Kidney glomerular epithelial cell (primary cell): Measurements from ENCODE around the gene ADAMTS8.

ENCODE experiments used
- DNase-seq: peaks from one replicate; lab custom pipeline; 2025; lab: John Stamatoyannopoulos, UW

The ADAMTS8 gene

GRCh38 chr11:130462931-130463330 is 34.5 kb upstream of the ADAMTS8 start:
- no peak for DNase-seq

DNA sequence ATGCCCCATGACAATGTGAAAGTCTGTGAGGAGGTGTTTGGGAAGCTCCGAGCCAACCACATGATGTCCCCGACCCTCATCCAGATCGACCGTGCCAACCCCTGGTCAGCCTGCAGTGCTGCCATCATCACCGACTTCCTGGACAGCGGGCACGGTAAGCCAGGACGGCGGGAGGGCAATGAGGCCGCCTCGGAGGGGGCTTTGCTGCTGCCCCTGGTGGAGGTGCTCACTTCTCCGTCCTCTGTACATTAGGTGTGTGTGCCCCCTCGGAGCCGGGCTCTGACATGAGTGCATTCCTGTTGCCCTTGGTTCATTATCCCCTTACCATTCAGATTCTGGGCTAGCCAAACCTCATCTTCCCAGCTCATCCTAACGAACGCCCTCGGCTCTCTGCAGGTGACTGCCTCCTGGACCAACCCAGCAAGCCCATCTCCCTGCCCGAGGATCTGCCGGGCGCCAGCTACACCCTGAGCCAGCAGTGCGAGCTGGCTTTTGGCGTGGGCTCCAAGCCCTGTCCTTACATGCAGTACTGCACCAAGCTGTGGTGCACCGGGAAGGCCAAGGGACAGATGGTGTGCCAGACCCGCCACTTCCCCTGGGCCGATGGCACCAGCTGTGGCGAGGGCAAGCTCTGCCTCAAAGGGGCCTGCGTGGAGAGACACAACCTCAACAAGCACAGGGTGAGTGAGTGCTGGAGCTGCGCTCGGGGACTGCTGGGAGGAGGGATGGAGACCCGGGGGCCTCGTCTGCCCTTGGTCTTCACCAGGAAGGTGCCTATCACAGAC is 33.9 kb upstream of the ADAMTS8 start:
- no peak for DNase-seq

DNA sequence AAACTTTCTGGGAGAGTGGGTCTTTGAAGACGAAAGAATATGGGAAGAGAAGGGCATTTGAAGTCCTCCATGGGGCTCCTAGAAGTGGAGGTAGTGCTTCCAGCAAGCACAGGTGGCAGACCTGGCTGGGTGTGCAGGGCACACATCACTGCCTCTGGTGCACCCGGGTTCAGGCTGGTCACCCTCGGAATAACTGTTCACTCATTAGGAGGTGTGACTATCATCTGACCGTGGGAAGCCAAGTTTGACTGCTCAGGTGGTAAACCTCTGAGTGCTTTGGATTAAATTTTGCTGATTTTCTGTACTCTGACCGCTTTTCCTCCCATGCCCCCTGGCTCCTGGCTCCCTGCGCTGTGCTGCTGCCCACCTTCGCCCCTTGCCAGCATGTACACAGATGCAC is 31.1 kb upstream of the ADAMTS8 start:
- DNase-seq = no peak

- no peak for DNase-seq
These were observed 30.0 kb upstream of the ADAMTS8 start for GRCh38 chr11:130458410-130458729.

GRCh38 chr11:130457623-130458409 is 29.4 kb upstream of the ADAMTS8 start:
- no peak for DNase-seq

- DNase-seq = no peak
These were observed 27.9 kb upstream of the ADAMTS8 start for GRCh38 chr11:130456286-130456685.

GRCh38 chr11:130455483-130456127 is 27.2 kb upstream of the ADAMTS8 start:
- peak; percentile 15 for DNase-seq

- DNase-seq = peak; percentile 66
These were observed 26.3 kb upstream of the ADAMTS8 start for GRCh38 chr11:130454491-130455252.

GRCh38 chr11:130452940-130453339 is 24.5 kb upstream of the ADAMTS8 start:
- no peak for DNase-seq

DNA sequence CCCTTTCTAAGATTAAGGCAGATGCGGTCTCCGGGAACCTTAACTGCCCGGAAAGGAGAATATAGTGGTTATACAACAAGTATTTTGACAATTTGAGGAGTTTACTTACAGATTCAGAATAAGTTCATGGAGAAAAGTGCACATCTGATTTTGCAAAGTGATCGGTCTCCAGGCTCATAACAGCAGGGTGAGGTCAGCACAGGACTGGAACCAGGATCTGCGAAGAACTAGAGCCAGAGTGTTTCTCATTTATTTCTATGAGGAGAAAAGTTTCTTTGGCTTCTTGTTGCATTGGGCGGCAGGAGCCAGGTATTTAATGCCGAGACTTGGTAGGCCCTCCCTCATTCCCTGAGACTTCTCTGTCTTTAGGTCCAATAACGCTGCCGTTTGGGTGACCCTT is 23.8 kb upstream of the ADAMTS8 start:
- DNase-seq = no peak

DNA sequence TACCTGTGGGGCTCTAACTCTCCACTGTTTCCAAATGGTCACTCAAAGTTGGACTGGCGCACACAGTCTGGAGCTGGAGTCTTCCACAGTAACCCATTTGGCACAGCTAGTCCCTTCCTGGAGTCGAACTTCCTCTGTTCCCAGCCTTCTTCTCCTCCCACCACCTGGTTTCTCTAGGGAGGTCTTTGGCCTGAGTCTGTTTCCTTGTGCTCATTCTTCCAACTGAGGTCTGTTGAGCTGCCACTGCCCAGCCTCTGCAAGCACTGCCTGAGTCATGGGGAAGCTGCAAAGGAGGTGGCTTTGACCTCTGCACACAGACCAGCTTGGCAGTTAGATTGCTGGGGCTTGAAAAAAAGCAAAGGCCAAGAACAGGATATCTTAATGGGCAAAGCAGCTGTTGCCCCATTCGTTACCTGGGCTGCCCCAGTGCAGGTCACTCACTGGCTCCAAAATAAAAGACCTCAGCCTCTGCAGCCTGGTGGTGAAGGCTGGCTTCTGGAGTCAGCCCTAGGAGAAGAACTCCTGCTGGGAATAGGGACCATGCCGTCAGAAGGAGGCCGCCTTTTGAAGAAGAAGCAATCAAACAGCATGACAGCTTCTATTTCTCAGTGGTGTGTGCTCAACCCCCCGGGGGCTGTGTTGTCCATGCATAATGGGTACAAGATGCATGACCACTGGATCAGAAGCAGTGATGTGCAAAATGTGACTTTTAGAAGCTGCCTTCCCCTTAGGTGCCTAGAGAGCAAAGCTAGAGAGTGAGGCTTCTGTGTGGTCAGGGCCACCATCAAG is 23.0 kb upstream of the ADAMTS8 start:
- peak; percentile 53 for DNase-seq

DNA sequence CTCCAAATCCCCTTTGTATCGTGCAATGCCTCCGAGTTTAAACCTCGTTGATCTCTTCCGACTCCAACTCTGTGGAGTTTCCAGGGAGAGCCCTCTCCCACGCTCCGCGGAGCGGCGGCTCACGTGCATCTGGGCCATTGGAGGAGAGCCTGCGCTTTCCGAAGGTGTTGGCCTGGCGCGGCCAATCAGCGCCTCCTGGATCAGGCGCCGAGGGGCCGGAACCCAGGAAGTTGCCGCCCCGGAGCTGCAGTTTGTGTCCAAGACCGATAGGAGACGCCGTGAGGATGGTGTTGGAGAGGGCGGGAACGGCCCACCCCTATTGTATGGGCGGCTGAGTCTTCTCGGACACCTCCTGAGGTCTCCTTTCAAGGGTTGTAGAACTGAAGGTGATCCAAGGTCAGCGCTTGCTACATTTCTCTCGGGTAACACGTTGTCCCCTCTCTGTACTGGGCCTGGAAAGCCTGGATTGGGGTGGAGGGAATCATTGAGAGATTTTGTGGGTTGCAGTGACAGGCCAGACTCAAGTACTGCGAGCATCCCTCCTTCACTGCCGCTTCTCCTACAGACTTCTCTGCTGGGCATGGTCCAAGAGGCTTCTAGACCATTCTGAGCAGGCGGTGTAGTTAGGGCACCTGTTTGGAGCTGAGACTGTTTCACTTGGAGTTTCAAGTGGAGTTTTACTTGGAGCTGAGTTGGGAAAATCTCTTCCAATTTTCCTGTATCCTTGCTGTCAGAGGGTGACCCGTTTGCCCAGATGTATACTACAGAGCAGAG is 21.8 kb upstream of the ADAMTS8 start:
- peak; percentile 90 for DNase-seq

DNA sequence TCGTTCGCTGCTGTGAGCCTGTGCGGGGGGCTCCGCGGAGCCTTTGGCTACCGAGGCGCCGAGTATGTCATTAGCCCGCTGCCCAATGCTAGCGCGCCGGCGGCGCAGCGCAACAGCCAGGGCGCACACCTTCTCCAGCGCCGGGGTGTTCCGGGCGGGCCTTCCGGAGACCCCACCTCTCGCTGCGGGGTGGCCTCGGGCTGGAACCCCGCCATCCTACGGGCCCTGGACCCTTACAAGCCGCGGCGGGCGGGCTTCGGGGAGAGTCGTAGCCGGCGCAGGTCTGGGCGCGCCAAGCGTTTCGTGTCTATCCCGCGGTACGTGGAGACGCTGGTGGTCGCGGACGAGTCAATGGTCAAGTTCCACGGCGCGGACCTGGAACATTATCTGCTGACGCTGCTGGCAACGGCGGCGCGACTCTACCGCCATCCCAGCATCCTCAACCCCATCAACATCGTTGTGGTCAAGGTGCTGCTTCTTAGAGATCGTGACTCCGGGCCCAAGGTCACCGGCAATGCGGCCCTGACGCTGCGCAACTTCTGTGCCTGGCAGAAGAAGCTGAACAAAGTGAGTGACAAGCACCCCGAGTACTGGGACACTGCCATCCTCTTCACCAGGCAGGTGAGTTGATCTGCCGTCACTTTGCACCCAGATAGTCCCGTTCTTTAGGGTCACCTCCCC is 21.0 kb upstream of the ADAMTS8 start:
- no peak for DNase-seq

DNA sequence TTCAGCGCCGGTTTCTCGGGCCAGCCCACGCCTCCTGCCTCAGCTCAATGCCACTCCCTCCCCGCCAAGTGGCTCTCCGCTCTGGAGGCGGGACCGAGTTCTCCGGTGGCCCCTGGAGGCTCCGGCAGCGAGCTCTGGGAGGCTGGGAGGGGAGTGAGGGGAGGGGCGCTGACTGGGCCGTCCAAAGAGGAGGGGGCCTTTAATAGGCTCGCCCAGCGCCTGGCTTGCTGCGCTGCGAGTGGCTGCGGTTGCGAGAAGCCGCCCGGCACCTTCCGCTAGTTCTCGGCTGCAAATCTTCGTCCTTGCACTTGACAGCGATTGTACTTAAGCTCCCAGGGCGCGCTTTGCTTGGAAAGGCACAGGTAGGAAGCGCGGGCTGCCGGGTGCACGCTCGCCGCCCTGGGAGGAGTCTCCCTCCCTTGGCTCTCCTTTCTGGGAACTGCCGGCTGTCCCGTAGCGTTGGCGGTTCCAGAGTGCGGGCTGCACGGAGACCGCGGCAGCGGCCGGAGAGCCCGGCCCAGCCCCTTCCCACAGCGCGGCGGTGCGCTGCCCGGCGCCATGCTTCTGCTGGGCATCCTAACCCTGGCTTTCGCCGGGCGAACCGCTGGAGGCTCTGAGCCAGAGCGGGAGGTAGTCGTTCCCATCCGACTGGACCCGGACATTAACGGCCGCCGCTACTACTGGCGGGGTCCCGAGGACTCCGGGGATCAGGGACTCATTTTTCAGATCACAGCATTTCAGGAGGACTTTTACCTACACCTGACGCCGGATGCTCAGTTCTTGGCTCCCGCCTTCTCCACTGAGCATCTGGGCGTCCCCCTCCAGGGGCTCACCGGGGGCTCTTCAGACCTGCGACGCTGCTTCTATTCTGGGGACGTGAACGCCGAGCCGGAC is 20.3 kb upstream of the ADAMTS8 start, which contains the start of gene ADAMTS15:
TSS of gene ADAMTS15 (plus strand) at position 230 of the 894 bp plus-strand sequence. CDS start at position 559, 329 bp downstream.
- DNase-seq = peak; percentile 79

DNA sequence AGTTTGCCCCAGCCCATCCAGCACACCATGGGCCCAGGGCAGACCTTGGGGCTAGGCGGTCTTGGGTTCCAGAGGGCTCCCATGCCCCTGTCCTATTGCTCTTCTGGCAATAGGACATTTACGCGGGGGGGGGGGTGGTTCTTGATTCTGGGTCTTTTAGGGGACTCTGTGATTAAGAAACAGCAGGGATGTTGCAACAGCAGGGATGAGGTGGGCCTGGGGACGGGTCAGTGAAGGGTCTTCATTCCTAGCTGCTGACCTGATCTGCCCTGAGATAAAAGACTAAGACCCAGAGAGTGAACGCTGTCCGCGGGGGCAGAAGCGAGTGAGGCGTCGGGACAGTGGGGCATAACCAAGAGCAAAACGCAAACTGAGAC is 19.6 kb upstream of the ADAMTS8 start:
- DNase-seq = no peak

DNA sequence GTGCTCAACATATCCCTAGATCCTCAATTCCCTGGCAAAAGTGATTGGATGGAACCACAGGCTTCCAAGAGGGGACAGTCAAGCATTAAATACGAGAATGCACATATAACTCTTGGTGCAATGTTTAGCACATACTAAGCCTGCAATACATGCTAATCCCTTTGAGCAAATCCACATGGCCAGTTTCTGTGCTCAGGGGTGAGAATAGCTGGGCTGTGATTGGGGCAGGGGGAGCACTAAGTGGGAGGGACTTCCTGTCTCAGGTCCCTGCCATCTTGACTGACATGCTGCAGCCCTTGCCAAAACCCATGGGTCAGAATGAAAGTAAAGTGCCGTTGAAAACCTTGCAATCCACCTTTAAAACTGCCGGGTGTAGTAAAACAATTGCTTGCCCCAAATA is 17.4 kb upstream of the ADAMTS8 start:
- DNase-seq = no peak

DNA sequence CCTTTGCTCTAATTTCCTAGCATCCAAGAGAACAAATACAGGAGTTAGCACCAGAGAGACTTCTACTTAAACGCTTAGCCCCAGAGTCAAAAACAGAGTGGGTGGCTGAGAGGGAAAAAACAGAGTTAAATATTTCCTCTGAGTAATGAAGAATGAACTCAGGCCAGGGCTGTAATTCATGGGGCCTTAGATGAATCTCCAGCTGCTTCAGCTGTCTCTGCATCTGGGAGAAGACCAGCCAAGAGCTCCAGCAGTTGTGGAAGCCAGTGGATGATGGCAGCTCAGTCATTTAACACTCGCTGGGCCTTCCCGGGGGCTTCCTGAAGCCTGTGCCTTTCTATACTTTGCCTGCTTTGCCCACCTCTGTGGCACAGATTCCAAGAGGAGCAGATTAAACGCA is 14.3 kb upstream of the ADAMTS8 start:
- no peak for DNase-seq

DNA sequence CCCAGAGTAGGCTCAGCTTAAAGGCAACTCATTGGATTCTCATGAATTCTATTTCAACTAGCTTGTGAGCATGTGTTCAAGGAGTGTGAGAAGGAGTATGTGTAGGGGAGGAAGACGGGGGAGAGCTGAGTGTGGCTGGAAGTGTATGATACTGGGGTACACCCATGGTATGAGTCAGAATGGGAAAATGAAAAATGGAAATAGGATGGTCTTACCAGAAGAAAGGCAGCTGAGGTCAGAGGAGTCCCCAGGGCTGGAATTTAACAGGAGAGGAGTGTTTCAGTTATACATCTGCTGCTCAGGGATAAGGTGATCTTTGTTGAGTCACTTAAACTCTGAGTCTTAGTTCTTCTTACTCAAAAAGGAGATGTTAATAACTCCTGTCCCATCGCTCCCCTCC is 13.3 kb upstream of the ADAMTS8 start:
- no peak for DNase-seq

DNA sequence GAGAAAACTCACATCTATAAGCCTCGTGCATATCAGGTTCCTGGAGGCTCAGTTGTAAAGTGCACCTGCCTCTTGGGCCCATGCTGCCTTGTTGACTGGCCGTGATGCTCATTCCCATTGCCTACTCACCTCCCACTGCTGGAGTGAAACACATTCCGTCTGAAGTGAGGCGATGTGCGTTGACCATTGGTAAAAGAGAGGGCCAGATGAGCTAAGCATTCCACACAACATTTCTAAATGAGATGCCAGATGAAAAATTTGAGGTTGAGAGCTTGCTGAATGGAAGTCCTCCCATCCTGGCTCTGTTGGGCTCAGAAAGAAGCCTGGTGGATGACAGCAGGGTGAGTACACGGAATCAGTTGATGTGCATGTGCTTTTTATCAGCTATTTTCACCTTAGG is 11.5 kb upstream of the ADAMTS8 start:
- DNase-seq = no peak
